HFFc6 (cell line): ENCODE data around the gene AUTS2. TPM values are rescaled to one million over a fixed set of nuclear protein-coding genes. Genes with fewer than 3 reads are reported as not detected.

ENCODE experiments used
- DNase-seq: peaks from one replicate; pipeline ENCODE4 v3.0.0-alpha.2; 2018
- H3K27ac Mint-ChIP-seq: 2 replicates; pipeline ENCODE4 v1.8.0; 2020; ENCODE audit warnings: mild to moderate bottlenecking, mixed read lengths
- H3K27me3 Mint-ChIP-seq: 2 replicates; pipeline ENCODE4 v1.8.0; 2021; ENCODE audit warnings: mild to moderate bottlenecking, moderate library complexity, mixed read lengths; ENCODE audit not compliant: insufficient read depth
- H3K36me3 Mint-ChIP-seq: 2 replicates; pipeline ENCODE4 v1.8.0; 2021; ENCODE audit warnings: low read depth, mixed read lengths
- H3K4me1 Mint-ChIP-seq: 2 replicates; pipeline ENCODE4 v1.8.0; 2020; ENCODE audit warnings: low read depth, mixed read lengths
- H3K4me3 Mint-ChIP-seq: 2 replicates; pipeline ENCODE4 v1.8.0; 2020; ENCODE audit warnings: mild to moderate bottlenecking, moderate library complexity, mixed read lengths
- H3K9me3 Mint-ChIP-seq: 2 replicates; pipeline ENCODE4 v1.8.0; 2020; ENCODE audit warnings: mild to moderate bottlenecking, mixed read lengths
- CTCF ChIP-seq: fragments of 200-600 bp; sonication (generic); IDR thresholded peaks from 2 replicates; pipeline ENCODE4 v1.5.0; 2021; ENCODE audit warnings: antibody characterized with exemption, mild to moderate bottlenecking
- total RNA-seq, 6 experiments: library from RNA; stranded (reverse); fragmentation: NEBNext Ultra II Directional; extraction: Animal tissue kit (Norgen Biotek cat#: 25700); gene quantifications; 2 replicates in 1 of 6; 3 replicates in 5 of 6; pipeline ENCODE4 v1.2.3, GENCODE V29; 2021

Gene AUTS2
- total RNA-seq, 6 experiments from 2014 or later, result 0.02 to 0.19 (median 0.16) TPM; not detected in 2

GRCh38 chr7:70032649-70033048, 434.4 kb downstream of the AUTS2 start:
- H3K4me1 Mint-ChIP-seq, result no peaks in the 10 kb centered on the region
- peaks cover 36% of the 10 kb centered on the region for H3K9me3 Mint-ChIP-seq
- no peak overlapping the region for H3K27ac Mint-ChIP-seq
- H3K4me3 Mint-ChIP-seq, result no peak overlapping the region
- H3K27me3 Mint-ChIP-seq, result no peaks in the 10 kb centered on the region
- DNase-seq, result no peak
- TF ChIP-seq CTCF, result no peak
- H3K36me3 Mint-ChIP-seq, result no peaks in the 10 kb centered on the region

- Mint-ChIP-seq H3K27ac (no peak overlapping the region), H3K9me3 (peaks cover 31% of the 10 kb centered on the region), H3K4me1 (no peaks in the 10 kb centered on the region), H3K36me3 (no peaks in the 10 kb centered on the region), H3K27me3 (no peaks in the 10 kb centered on the region), H3K4me3 (no peak overlapping the region)
- DNase-seq, result no peak
- no peak for TF ChIP-seq CTCF
Measured at GRCh38 chr7:70033226-70033625, 435.0 kb downstream of the AUTS2 start.

- DNase-seq, result no peak
- H3K4me1 Mint-ChIP-seq, result no peaks in the 10 kb centered on the region
- H3K27me3 Mint-ChIP-seq, result no peaks in the 10 kb centered on the region
- no peak for TF ChIP-seq CTCF
- no peak overlapping the region for H3K4me3 Mint-ChIP-seq
- H3K27ac Mint-ChIP-seq, result no peak overlapping the region
- no peaks in the 10 kb centered on the region for H3K36me3 Mint-ChIP-seq
- peaks cover 22% of the 10 kb centered on the region for H3K9me3 Mint-ChIP-seq
Measured at GRCh38 chr7:70034999-70035398, 436.7 kb downstream of the AUTS2 start.

GRCh38 chr7:70035519-70035918, 437.2 kb downstream of the AUTS2 start:
- TF ChIP-seq CTCF, result no peak
- no peak overlapping the region for H3K4me3 Mint-ChIP-seq
- no peaks in the 10 kb centered on the region for H3K27me3 Mint-ChIP-seq
- H3K36me3 Mint-ChIP-seq, result no peaks in the 10 kb centered on the region
- H3K27ac Mint-ChIP-seq, result no peak overlapping the region
- no peaks in the 10 kb centered on the region for H3K4me1 Mint-ChIP-seq
- DNase-seq, result no peak
- H3K9me3 Mint-ChIP-seq, result peaks cover 24% of the 10 kb centered on the region

GRCh38 chr7:70035955-70036354, 437.7 kb downstream of the AUTS2 start:
- DNase-seq, result no peak
- no peaks in the 10 kb centered on the region for H3K4me1 Mint-ChIP-seq
- H3K36me3 Mint-ChIP-seq, result no peaks in the 10 kb centered on the region
- H3K27me3 Mint-ChIP-seq, result no peaks in the 10 kb centered on the region
- no peak overlapping the region for H3K4me3 Mint-ChIP-seq
- no peak for TF ChIP-seq CTCF
- peaks cover 24% of the 10 kb centered on the region for H3K9me3 Mint-ChIP-seq
- H3K27ac Mint-ChIP-seq, result no peak overlapping the region

- no peak overlapping the region for H3K27ac Mint-ChIP-seq
- peaks cover 24% of the 10 kb centered on the region for H3K9me3 Mint-ChIP-seq
- no peaks in the 10 kb centered on the region for H3K36me3 Mint-ChIP-seq
- H3K4me3 Mint-ChIP-seq, result no peak overlapping the region
- no peak for DNase-seq
- no peaks in the 10 kb centered on the region for H3K4me1 Mint-ChIP-seq
- TF ChIP-seq CTCF, result no peak
- H3K27me3 Mint-ChIP-seq, result no peaks in the 10 kb centered on the region
Measured at GRCh38 chr7:70036695-70037094, 438.4 kb downstream of the AUTS2 start.
